A549 (cell line): ENCODE measurements around the gene TMEM205. TPM values are rescaled to one million over a fixed set of nuclear protein-coding genes. Genes with fewer than 3 reads are reported as not detected.
"Not testable (repeated sequence)": the region's sequence is repeated elsewhere in the genome, so short reads cannot be mapped to it uniquely, and the experiment has no call there.

Experiments
- ATAC-seq, 2 experiments: fragments of 200-7000 bp in 1 of 2; fragments of >200 bp in 1 of 2; cut with Nextera tagmentation in 1 of 2; cut with Tn5 transposase in 1 of 2; 3 replicates each; pipeline versions ENCODE4 v1.8.0 to v1.9.1; 2018 to 2020; ENCODE audit warnings: mild to moderate bottlenecking in 1 of 2, moderate library complexity in 1 of 2
- CTCF ChIA-PET: fragments of 300-600 bp; sonication (Branson Sonifier 250); formaldehyde crosslinking; extraction: SDS; loops from one replicate; lab custom pipeline; 2021; ENCODE audit warnings: antibody characterized with exemption, inconsistent platforms; lab: Yijun Ruan, JAX
- POLR2A ChIA-PET: fragments of 350-600 bp; formaldehyde crosslinking; extraction: SDS; loops from one replicate; lab custom pipeline; 2021; ENCODE audit warnings: antibody characterized with exemption, inconsistent platforms; lab: Yijun Ruan, JAX
- DNase-seq, 2 experiments: peaks; one replicate each; pipeline versions ENCODE4 v3.0.0 to v3.0.0-alpha.2; 2011 to 2016; ENCODE audit warnings: low read depth in 1 of 2, low spot score in 1 of 2
- FAIRE-seq: peaks from 2 replicates; lab custom pipeline; 2011; peaks lifted over from hg19 to GRCh38; lab: Jason Lieb, UNC
- H3K27ac ChIP-seq, 2 experiments: fragments of >200 bp; sonication (Bioruptor Twin); formaldehyde crosslinking; 3 replicates each; pipeline ENCODE4 v1.5.1; 2016 to 2017
- H3K4me1 ChIP-seq: fragments of >200 bp; sonication (Bioruptor Twin); formaldehyde crosslinking; 3 replicates; pipeline ENCODE4 v1.6.1; 2016
- H3K4me2 ChIP-seq: fragments of >200 bp; sonication (Bioruptor Twin); formaldehyde crosslinking; 3 replicates; pipeline ENCODE4 v1.6.1; 2016
- H3K4me3 ChIP-seq: fragments of >200 bp; sonication (Bioruptor Twin); formaldehyde crosslinking; 3 replicates; pipeline ENCODE4 v1.5.1; 2016
- H3K9me3 ChIP-seq: fragments of >200 bp; sonication (Bioruptor Twin); formaldehyde crosslinking; 3 replicates; pipeline ENCODE4 v1.6.1; 2016
- CBX2 ChIP-seq: fragments of 200-600 bp; sonication (generic); IDR thresholded peaks from 2 replicates; pipeline ENCODE4 v1.6.1; 2016; ENCODE audit warnings: low read depth, mild to moderate bottlenecking, borderline replicate concordance
- CHD4 ChIP-seq: fragments of 200-600 bp; sonication (generic); IDR thresholded peaks from 2 replicates; pipeline ENCODE4 v1.6.1; 2016; ENCODE audit warnings: antibody characterized with exemption, mild to moderate bottlenecking, borderline replicate concordance
- CTCF ChIP-seq: fragments of >200 bp; sonication (Bioruptor Twin); formaldehyde crosslinking; IDR thresholded peaks from 3 replicates; pipeline ENCODE4 v1.5.1; 2016
- EHF ChIP-seq: fragments of 250-450 bp; sonication (Bioruptor Pico); IDR thresholded peaks from 2 replicates; pipeline ENCODE4 v1.5.0; 2020; ENCODE audit warnings: mild to moderate bottlenecking
- ELK1 ChIP-seq: fragments of 150-350 bp; IDR thresholded peaks from 2 replicates; pipeline ENCODE4 v1.6.1; 2014; ENCODE audit warnings: low read depth, mild to moderate bottlenecking, low read length
- EP300 ChIP-seq, 2 experiments: fragments of >200 bp; sonication (Bioruptor Twin); formaldehyde crosslinking; IDR thresholded peaks; 2 replicates in 1 of 2; 3 replicates in 1 of 2; pipeline ENCODE4 v1.6.1; 2016 to 2017
- FOSL2 ChIP-seq, 2 experiments: fragments of 450-650 bp in 1 of 2; fragments of >200 bp in 1 of 2; sonication (Bioruptor Twin) in 1 of 2; formaldehyde crosslinking; IDR thresholded peaks; 2 replicates each; pipeline versions ENCODE4 v1.5.0 to v1.6.1; 2016 to 2020; ENCODE audit warnings: mild to moderate bottlenecking in 1 of 2, moderate library complexity in 1 of 2
- GATA3 ChIP-seq: IDR thresholded peaks from 2 replicates; pipeline ENCODE4 v1.6.1; 2012; ENCODE audit warnings: borderline replicate concordance
- HOXB5 ChIP-seq: fragments of 250-450 bp; sonication (Bioruptor Pico); IDR thresholded peaks from 2 replicates; pipeline ENCODE4 v1.5.0; 2020; ENCODE audit warnings: mild to moderate bottlenecking, moderate library complexity
- MAZ ChIP-seq: fragments of 150-350 bp; IDR thresholded peaks from 2 replicates; pipeline ENCODE4 v1.6.1; 2014; ENCODE audit warnings: antibody characterized with exemption, low read depth, low read length, borderline replicate concordance
- MYC ChIP-seq: IDR thresholded peaks from 2 replicates; pipeline ENCODE4 v1.6.1; 2012; ENCODE audit warnings: mild to moderate bottlenecking, inconsistent platforms, low read length, improper control_type of control experiment, borderline replicate concordance
- RAD21 ChIP-seq, 2 experiments: fragments of >200 bp in 1 of 2; sonication (Bioruptor Twin) in 1 of 2; formaldehyde crosslinking in 1 of 2; IDR thresholded peaks in 1 of 2; conservative IDR thresholded peaks in 1 of 2; 2 replicates in 1 of 2; 3 replicates in 1 of 2; pipeline ENCODE4 v1.6.1; 2012 to 2018; ENCODE audit warnings: inconsistent platforms in 1 of 2
- RCOR1 ChIP-seq: fragments of 150-350 bp; IDR thresholded peaks from 2 replicates; pipeline ENCODE4 v1.6.1; 2014; ENCODE audit warnings: antibody characterized with exemption, low read length, low read depth
- RNF2 ChIP-seq: fragments of 200-600 bp; sonication (generic); IDR thresholded peaks from 2 replicates; pipeline ENCODE4 v1.6.1; 2016; ENCODE audit warnings: low read depth, mild to moderate bottlenecking, antibody characterized with exemption, moderate library complexity, borderline replicate concordance
- SMC3 ChIP-seq: fragments of >200 bp; sonication (Bioruptor Twin); formaldehyde crosslinking; IDR thresholded peaks from 3 replicates; pipeline ENCODE4 v1.6.1; 2018; ENCODE audit warnings: inconsistent platforms
- SREBF2 ChIP-seq: fragments of 450-650 bp; IDR thresholded peaks from 2 replicates; pipeline ENCODE4 v1.6.1; 2014; ENCODE audit warnings: mild to moderate bottlenecking, moderate library complexity
- TFCP2L1 ChIP-seq: fragments of 250-450 bp; sonication (Bioruptor Pico); IDR thresholded peaks from 2 replicates; pipeline ENCODE4 v1.5.0; 2021; ENCODE audit warnings: mild to moderate bottlenecking
- ZC3H11A ChIP-seq: fragments of 450-650 bp; IDR thresholded peaks from 2 replicates; pipeline ENCODE4 v1.6.1; 2014; ENCODE audit warnings: antibody characterized with exemption, mild to moderate bottlenecking
- ZFP36 ChIP-seq: fragments of 450-650 bp; IDR thresholded peaks from 2 replicates; pipeline ENCODE4 v1.6.1; 2014; ENCODE audit warnings: borderline replicate concordance; ENCODE audit not compliant: partially characterized antibody
- ZNF302 ChIP-seq: fragments of 250-450 bp; sonication (Bioruptor Pico); IDR thresholded peaks from 2 replicates; pipeline ENCODE4 v1.9.0; 2021; ENCODE audit warnings: inconsistent platforms, mild to moderate bottlenecking, moderate library complexity
- WGBS: methylation state at CpG from one replicate; pipeline ENCODE4 v1.1.6; 2017; ENCODE audit errors: missing lambda C conversion rate; 5-methylcytosine and 5-hydroxymethylcytosine counted together
- polyA plus RNA-seq, 4 experiments: library from polyadenylated mRNA; depleted of rRNA in 3 of 4; stranded (reverse); fragments of >200 nt; fragmentation: RNase III in 1 of 4; extraction: RNeasy Plus Mini Kit Qiagen cat#74134 plus additional on column Dnase treatment in 1 of 4; gene quantifications; 2 replicates in 3 of 4; 3 replicates in 1 of 4; pipeline ENCODE4 v1.2.3, GENCODE V29; 2011 to 2017
- TF ChIP-seq, protein P1 (sequence below): fragments of 450-650 bp; IDR thresholded peaks from 2 replicates; pipeline ENCODE4 v1.6.1; 2014; ENCODE audit warnings: antibody characterized with exemption
- TF ChIP-seq, protein P2 (sequence below): fragments of 250-450 bp; sonication (Bioruptor Pico); IDR thresholded peaks from 2 replicates; pipeline ENCODE4 v1.5.0; 2021; ENCODE audit warnings: mild to moderate bottlenecking, moderate library complexity, borderline replicate concordance
- TF ChIP-seq, protein P3 (sequence below): fragments of 250-450 bp; sonication (Bioruptor Pico); IDR thresholded peaks from 2 replicates; pipeline ENCODE4 v1.5.0; 2020; ENCODE audit warnings: low read depth, mild to moderate bottlenecking, moderate library complexity

TMEM205 gene
- polyA plus RNA-seq, 2 of the 4 experiments (the other 2 are of a cell fraction): 91.6 to 183 TPM

- peaks cover 28% of the 10 kb centered on the region for H3K4me1 ChIP-seq
- no peak for TF ChIP-seq HOXB5 (CRISPR knock-in tag)
- TF ChIP-seq EP300 (IDR thresholded peaks at IDR 0.05): no peak
- no peak for TF ChIP-seq CTCF
- no peak for TF ChIP-seq FOSL2 (IDR thresholded peaks at IDR 0.05)
- TF ChIP-seq FOSL2 (CRISPR knock-in tag; IDR thresholded peaks at IDR 0.05): no peak
- TF ChIP-seq MAZ: no peak
- TF ChIP-seq, protein P1, sequence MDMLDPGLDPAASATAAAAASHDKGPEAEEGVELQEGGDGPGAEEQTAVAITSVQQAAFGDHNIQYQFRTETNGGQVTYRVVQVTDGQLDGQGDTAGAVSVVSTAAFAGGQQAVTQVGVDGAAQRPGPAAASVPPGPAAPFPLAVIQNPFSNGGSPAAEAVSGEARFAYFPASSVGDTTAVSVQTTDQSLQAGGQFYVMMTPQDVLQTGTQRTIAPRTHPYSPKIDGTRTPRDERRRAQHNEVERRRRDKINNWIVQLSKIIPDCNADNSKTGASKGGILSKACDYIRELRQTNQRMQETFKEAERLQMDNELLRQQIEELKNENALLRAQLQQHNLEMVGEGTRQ: no peak
- no peak for TF ChIP-seq ZNF302 (CRISPR knock-in tag)
- TF ChIP-seq CBX2: no peak
- no peak for TF ChIP-seq ZFP36
- TF ChIP-seq EHF (CRISPR knock-in tag): no peak
- no peak for TF ChIP-seq RNF2
- no peak for TF ChIP-seq MYC
- FAIRE-seq (no peak), DNase-seq (no peak), ATAC-seq (peak in 1 of 2 experiments; percentile 27; a peak in 3 of 6 replicates)
- ChIA-PET POLR2A (interaction anchor here (1.8 to 2.8 kb wide), 3 partner anchors 29 to 36 kb away, joined by 15 to 19 read pairs (median 18); partner anchors contain the start of gene SWSAP1), CTCF (interaction anchor here (0.9 to 3.2 kb wide), 5 partner anchors 23 to 56 kb away, joined by 3 to 18 read pairs (median 9); no protein-coding TSS in a partner anchor)
- WGBS: 35% methylated on average over 15 of the region's 15 CpGs
- peak overlapping the region; percentile 79 to 98 for H3K27ac ChIP-seq
- H3K4me2 ChIP-seq: peak overlapping the region; percentile 98
- peak overlapping the region; percentile 90 for H3K4me3 ChIP-seq
- 0 out of 3 replicates have a peak, but pooled peaks cover 7% of the 10 kb centered on the region for H3K9me3 ChIP-seq
Observed at GRCh38 chr19:11345122-11345803, 805 bp downstream of the TMEM205 start.

GRCh38 chr19:11342429-11342828 lies 3.6 kb downstream of the TMEM205 start:
- Histone ChIP-seq H3K4me2 (no peak overlapping the region), H3K9me3 (no peaks in the 10 kb centered on the region), H3K4me3 (no peak overlapping the region), H3K4me1 (peaks cover 40% of the 10 kb centered on the region), H3K27ac (peak overlapping the region in 1 of 2 experiments; percentile 98; a peak in 2 of 6 replicates)
- CTCF ChIA-PET: interaction anchor here (3.0 to 3.2 kb wide), 2 partner anchors 40 to 49 kb away, joined by 13 to 18 read pairs; no protein-coding TSS in a partner anchor
- POLR2A ChIA-PET: interaction anchor here (2.7 kb wide), 1 partner anchor 32 kb away, joined by 15 read pairs; the partner anchor contains the start of gene SWSAP1
- DNase-seq (no peak), FAIRE-seq (no peak), ATAC-seq (no peak)
- TF ChIP-seq CHD4 (no peak), ELK1 (no peak), ZC3H11A (no peak), TFCP2L1 (CRISPR knock-in tag) (no peak), RCOR1 (no peak), SREBF2 (no peak), RAD21 (conservative IDR thresholded peaks at IDR 0.05 in 1 of 2, IDR thresholded peaks at IDR 0.05 in 1 of 2) (no peak), GATA3 (no peak), SMC3 (no peak), MAZ (no peak)
- TF ChIP-seq, protein P2, sequence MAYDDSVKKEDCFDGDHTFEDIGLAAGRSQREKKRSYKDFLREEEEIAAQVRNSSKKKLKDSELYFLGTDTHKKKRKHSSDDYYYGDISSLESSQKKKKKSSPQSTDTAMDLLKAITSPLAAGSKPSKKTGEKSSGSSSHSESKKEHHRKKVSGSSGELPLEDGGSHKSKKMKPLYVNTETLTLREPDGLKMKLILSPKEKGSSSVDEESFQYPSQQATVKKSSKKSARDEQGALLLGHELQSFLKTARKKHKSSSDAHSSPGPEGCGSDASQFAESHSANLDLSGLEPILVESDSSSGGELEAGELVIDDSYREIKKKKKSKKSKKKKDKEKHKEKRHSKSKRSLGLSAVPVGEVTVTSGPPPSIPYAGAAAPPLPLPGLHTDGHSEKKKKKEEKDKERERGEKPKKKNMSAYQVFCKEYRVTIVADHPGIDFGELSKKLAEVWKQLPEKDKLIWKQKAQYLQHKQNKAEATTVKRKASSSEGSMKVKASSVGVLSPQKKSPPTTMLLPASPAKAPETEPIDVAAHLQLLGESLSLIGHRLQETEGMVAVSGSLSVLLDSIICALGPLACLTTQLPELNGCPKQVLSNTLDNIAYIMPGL (CRISPR knock-in tag): no peak
- TF ChIP-seq, protein P3, sequence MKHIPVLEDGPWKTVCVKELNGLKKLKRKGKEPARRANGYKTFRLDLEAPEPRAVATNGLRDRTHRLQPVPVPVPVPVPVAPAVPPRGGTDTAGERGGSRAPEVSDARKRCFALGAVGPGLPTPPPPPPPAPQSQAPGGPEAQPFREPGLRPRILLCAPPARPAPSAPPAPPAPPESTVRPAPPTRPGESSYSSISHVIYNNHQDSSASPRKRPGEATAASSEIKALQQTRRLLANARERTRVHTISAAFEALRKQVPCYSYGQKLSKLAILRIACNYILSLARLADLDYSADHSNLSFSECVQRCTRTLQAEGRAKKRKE (CRISPR knock-in tag): no peak
- 95% methylated on average over 3 of the region's 3 CpGs for WGBS

- CTCF ChIA-PET: interaction anchor here (0.7 to 5.0 kb wide), 5 partner anchors 9 to 49 kb away, joined by 3 to 31 read pairs (median 4); no protein-coding TSS in a partner anchor
- peak overlapping the region; percentile 85 for H3K4me2 ChIP-seq
- ATAC-seq, H3K9me3 ChIP-seq, DNase-seq, FAIRE-seq: not testable (repeated sequence)
- peaks cover 31% of the 10 kb centered on the region for H3K4me1 ChIP-seq
- POLR2A ChIA-PET: interaction anchor here (1.0 to 2.4 kb wide), 6 partner anchors 16 to 142 kb away, joined by 3 to 13 read pairs (median 6); partner anchors contain the start of gene SWSAP1
- 90% methylated on average over 8 of the region's 8 CpGs for WGBS
- peak overlapping the region; percentile 89; the same call in 2 of the 3 replicates for H3K4me3 ChIP-seq
- H3K27ac ChIP-seq: peak overlapping the region; percentile 91 to 95; a peak in 5 of 6 replicates
Observed at GRCh38 chr19:11340099-11340467, 6.0 kb downstream of the TMEM205 start.
